Measurements from ENCODE around the gene HOXA9. TPM values are rescaled to one million over a fixed set of nuclear protein-coding genes. Genes with fewer than 3 reads are reported as not detected.
A peak's percentile ranks its signal among the peaks of the same experiment; 100 is the strongest.

The HOXA9 gene
- total and polyA plus RNA-seq, 8 donors = 0.25 to 68.1 TPM; not detected in 6

GRCh38 chr7:27172315-27172774, 7.0 kb upstream of the HOXA9 start:
- Histone ChIP-seq H3K27ac (no peak overlapping the region), H3K9me3 (peaks cover 0 to 18% (median 0%) of the 10 kb centered on the region in 4 donors), H3K4me3 (peak overlapping the region in 1 of 4 donors; percentile 54), H3K27me3 (peaks cover 60 to 100% (median 100%) of the 10 kb centered on the region in 3 donors), H3K4me1 (peaks cover 27 to 46% (median 42%) of the 10 kb centered on the region in 4 donors), H3K36me3 (no peaks in the 10 kb centered on the region)
- no peak for DNase-seq
- TF ChIP-seq POLR2A (IDR thresholded peaks at IDR 0.05) = no peak
- TF ChIP-seq CTCF (IDR thresholded peaks at IDR 0.05) = no peak
- no peak for TF ChIP-seq POLR2AphosphoS5 (IDR thresholded peaks at IDR 0.05)
- no peak for TF ChIP-seq EP300 (IDR thresholded peaks at IDR 0.05)
- 8 to 23% (median 13%) methylated on average over 10 of the region's 10 CpGs for WGBS, 5 donors
- intact Hi-C loops (cut with DNase I; ENCODE audit: low total_unique reads) = loop anchor here (10.0 kb wide), 1 partner anchor 1298 kb away; no protein-coding TSS in a partner anchor

GRCh38 chr7:27171637-27172314, 6.4 kb upstream of the HOXA9 start:
- H3K4me1 ChIP-seq = peaks cover 27 to 49% (median 45%) of the 10 kb centered on the region in 4 donors

GRCh38 chr7:27171325-27171636, 5.9 kb upstream of the HOXA9 start:
- Histone ChIP-seq H3K27ac (no peak overlapping the region), H3K9me3 (peaks cover 0 to 20% (median 2%) of the 10 kb centered on the region in 4 donors), H3K36me3 (no peaks in the 10 kb centered on the region), H3K4me3 (no peak overlapping the region), H3K27me3 (peaks cover 66 to 100% (median 100%) of the 10 kb centered on the region in 3 donors), H3K4me1 (peaks cover 27 to 54% (median 50%) of the 10 kb centered on the region in 4 donors)
- intact Hi-C loops (cut with DNase I; ENCODE audit: low total_unique reads) = loop anchor here (10.0 kb wide), 1 partner anchor 1296 kb away; no protein-coding TSS in a partner anchor
- DNase-seq = no peak
- TF ChIP-seq POLR2A (IDR thresholded peaks at IDR 0.05) (no peak), POLR2AphosphoS5 (IDR thresholded peaks at IDR 0.05) (no peak), CTCF (IDR thresholded peaks at IDR 0.05) (no peak), EP300 (IDR thresholded peaks at IDR 0.05) (no peak)
- 7 to 15% (median 8%) methylated on average over 8 of the region's 8 CpGs for WGBS, 5 donors

More at GRCh38 chr7:27171637-27172314, 6.4 kb upstream of the HOXA9 start:
- no peak for TF ChIP-seq POLR2A (IDR thresholded peaks at IDR 0.05)
- TF ChIP-seq EP300 (IDR thresholded peaks at IDR 0.05) = no peak
- TF ChIP-seq POLR2AphosphoS5 (IDR thresholded peaks at IDR 0.05) = no peak
- no peak for TF ChIP-seq CTCF (IDR thresholded peaks at IDR 0.05)
- intact Hi-C loops (cut with DNase I; ENCODE audit: low total_unique reads) = loop anchor here (10.0 kb wide), 1 partner anchor 1297 kb away; no protein-coding TSS in a partner anchor
- H3K9me3 ChIP-seq = peaks cover 0 to 18% (median 0%) of the 10 kb centered on the region in 4 donors
- H3K27ac ChIP-seq = no peak overlapping the region
- peak overlapping the region in 1 of 4 donors; percentile 3 for H3K4me3 ChIP-seq
- DNase-seq = no peak
- H3K36me3 ChIP-seq = no peaks in the 10 kb centered on the region
- 9 to 12% (median 11%) methylated on average over 30 of the region's 30 CpGs for WGBS, 5 donors
- peaks cover 61 to 100% (median 100%) of the 10 kb centered on the region in 3 donors for H3K27me3 ChIP-seq

- intact Hi-C loops (cut with DNase I; ENCODE audit: low total_unique reads) = loop anchor here (10.0 kb wide), 1 partner anchor 1296 kb away; no protein-coding TSS in a partner anchor
- H3K9me3 ChIP-seq = peaks cover 0 to 26% (median 5%) of the 10 kb centered on the region in 4 donors
- WGBS, 5 donors = 22 to 27% (median 23%) methylated on average over 11 of the region's 11 CpGs
- H3K27me3 ChIP-seq = peaks cover 72 to 100% (median 100%) of the 10 kb centered on the region in 3 donors
- no peak for TF ChIP-seq POLR2A (IDR thresholded peaks at IDR 0.05)
- no peak for TF ChIP-seq CTCF (IDR thresholded peaks at IDR 0.05)
- TF ChIP-seq POLR2AphosphoS5 (IDR thresholded peaks at IDR 0.05) = no peak
- no peak for TF ChIP-seq EP300 (IDR thresholded peaks at IDR 0.05)
- H3K36me3 ChIP-seq = no peaks in the 10 kb centered on the region
- peaks cover 27 to 60% (median 54%) of the 10 kb centered on the region in 4 donors for H3K4me1 ChIP-seq
- H3K4me3 ChIP-seq = no peak overlapping the region
- no peak for DNase-seq
- no peak overlapping the region for H3K27ac ChIP-seq
Measured at GRCh38 chr7:27170426-27171324, 5.3 kb upstream of the HOXA9 start.

Data from stomach (tissue), 9 donors.